Germinal center (tissue), 1 donor: ENCODE data around the gene LUC7L.
"Not testable (repeated sequence)": the region's sequence is repeated elsewhere in the genome, so short reads cannot be mapped to it uniquely, and the experiment has no call there.

ENCODE experiments used
- DNase-seq: peaks from one replicate; pipeline ENCODE4 v3.0.0; 2012; ENCODE audit warnings: mixed read lengths, low spot score

Gene LUC7L

DNA sequence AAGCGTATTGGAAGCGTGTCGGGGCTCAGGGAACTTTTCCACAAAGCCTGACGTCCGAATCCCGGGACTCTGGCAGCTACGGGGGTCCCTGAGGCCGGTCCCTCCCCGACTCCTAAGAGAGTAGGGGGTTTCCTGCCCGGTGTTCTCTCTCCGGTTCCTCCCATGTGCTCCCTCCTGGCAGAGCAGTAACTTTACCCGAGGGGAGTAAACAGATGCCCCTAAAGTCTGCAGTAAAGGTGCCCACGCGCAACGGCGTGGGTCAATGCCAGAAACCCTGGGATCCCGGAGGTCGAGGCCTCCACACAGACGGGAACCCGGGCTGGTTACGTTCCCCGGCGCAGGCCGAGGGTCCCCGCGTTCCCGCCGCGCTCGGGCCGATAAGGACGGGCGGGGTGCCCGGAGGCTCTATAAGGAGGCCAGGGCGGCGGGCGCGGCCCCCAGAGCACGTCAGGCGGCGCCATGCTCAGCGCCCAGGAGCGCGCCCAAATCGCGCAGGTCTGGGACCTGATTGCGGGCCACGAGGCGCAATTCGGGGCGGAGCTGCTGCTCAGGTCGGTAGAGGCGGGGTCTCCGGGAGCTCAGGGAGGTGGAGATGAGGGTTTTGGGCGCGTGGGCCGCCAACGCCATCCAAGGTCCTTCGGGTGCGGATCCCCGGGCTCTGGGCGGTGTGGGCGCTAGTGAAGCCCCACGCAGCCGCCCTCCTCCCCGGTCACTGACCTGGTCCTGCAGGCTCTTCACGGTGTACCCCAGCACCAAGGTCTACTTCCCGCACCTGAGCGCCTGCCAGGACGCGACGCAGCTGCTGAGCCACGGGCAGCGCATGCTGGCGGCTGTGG, 63.5 kb downstream of the LUC7L start, which contains the start of gene HBM:
TSS of gene HBM (plus strand) at position 440 of the 836 bp plus-strand sequence. CDS start at position 460, 20 bp downstream.
- DNase-seq: no peak

DNA sequence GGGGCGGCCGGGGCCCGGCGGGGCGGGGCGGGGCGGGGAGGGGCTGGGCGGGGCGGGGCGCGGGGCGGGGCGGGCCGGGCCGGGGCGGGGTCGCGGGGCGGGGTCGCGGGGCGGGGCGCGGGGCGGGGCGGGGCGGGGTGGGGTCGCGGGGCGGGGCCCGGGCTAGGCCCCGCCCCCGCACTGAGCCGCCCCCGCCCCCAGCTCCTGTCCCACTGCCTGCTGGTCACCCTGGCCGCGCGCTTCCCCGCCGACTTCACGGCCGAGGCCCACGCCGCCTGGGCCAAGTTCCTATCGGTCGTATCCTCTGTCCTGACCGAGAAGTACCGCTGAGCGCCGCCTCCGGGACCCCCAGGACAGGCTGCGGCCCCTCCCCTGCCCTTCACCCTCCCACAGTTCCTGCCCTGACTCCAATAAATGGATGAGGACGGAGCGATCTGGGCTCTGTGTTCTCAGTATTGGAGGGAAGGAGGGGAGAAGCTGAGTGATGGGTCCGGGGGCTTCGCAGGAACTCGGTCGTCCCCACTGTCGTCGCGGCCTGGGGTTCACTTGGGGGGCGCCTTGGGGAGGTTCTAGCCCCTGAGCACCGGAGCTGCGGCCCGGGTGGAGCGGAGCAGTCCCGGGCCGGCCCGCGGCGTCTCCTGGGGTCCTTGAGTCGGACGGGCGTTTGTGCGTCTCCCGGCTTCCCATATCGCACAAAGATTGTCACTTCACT, 64.3 kb downstream of the LUC7L start:
- no peak for DNase-seq

DNA sequence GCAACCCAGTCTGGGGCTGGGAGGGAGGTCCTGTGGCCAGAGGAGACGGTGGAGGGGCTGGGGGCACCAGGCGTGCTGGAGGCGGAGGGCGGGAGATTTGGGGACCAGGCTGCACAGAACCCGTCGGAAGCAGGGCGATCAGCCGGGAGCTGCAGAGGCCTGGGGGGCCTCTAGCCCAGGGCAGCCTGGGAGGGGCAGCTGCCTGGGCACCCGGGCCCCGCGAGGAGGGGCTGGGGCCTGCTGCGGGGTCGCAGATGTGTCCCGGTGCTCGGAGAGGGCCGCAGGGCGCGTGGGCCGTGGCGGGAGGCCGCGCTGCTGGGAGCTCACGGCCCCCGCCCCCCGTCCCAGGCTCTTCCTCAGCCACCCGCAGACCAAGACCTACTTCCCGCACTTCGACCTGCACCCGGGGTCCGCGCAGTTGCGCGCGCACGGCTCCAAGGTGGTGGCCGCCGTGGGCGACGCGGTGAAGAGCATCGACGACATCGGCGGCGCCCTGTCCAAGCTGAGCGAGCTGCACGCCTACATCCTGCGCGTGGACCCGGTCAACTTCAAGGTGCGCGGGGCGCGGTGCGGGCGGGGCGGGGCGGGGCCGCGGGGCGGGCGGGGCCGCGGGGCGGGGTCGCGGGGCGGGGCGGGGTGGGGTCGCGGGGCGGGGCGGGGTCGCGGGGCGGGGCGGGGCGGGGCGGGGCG, 65.0 kb downstream of the LUC7L start:
- DNase-seq: not testable (repeated sequence)

DNA sequence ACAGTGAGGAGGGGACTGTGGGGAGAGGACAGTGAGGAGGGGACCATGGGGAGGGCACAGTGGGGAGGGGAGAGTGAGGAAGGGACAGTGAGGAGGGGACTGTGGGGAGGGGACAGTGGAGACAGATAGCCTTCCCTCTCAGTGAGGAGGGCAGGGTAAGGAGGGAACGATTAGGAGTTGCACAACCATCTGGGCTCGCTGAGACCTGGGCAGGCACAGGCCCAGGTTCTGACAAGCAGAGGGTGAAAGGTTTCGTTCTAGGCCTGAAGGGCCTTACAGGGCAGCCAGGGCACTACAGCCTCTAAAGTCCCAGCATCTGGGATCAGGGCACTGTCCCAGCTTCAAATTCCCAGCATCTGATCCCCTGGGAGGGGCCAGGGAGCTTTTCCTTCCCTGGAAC, 65.6 kb downstream of the LUC7L start:
- not testable (repeated sequence) for DNase-seq

DNA sequence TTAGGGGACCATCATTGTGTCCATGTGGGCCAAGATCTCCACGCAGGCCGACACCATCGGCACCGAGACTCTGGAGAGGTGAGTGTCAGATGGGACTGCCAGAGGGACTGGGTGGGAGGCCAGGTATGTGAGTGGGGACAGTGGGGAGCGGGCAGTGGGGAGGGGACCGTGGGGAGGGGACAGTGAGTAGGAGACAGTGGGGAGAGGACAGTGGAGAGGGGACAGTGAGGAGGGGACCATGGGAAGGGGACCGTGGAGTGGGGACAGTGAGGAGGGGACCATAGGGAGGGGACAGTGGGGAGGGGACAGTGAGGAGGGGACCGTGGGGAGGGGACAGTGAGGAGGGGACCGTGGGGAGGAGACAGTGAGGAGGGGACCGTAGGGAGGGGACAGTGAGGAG, 66.1 kb downstream of the LUC7L start:
- DNase-seq: not testable (repeated sequence)

DNA sequence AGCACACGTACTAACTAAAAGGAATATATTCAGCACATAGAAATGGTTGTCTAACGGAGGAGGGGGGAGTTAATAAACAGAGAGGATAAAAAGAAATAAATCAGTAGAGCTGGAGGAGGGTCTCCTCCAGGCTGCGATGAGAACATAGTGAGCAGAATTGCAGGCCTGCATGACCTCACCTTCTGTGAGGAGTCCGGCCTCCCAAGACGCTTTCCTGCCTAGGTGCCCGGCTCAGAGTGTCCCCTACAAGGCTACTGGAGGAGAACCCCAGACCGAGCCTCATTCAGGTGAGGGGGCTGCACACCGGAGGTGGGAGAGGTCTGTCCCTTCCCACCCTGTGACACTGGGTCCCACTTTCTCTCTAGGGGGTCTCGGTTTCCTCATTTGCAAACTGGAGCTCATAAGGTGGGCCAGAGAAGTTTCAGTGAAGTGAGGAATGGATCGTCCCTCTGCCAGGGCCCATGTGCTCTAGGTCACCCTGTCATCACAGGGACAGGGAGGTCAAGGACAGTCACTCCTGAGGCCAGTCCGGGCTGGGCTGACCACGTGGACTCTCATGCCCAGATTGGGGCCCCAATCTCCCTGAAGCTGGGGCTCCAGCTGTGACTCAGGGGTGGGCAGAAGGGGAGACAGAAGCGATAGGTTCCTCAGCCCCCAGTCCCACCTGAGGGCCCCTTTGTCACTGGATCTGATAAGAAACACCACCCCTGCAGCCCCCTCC, 66.8 kb downstream of the LUC7L start:
- DNase-seq: no peak

DNA sequence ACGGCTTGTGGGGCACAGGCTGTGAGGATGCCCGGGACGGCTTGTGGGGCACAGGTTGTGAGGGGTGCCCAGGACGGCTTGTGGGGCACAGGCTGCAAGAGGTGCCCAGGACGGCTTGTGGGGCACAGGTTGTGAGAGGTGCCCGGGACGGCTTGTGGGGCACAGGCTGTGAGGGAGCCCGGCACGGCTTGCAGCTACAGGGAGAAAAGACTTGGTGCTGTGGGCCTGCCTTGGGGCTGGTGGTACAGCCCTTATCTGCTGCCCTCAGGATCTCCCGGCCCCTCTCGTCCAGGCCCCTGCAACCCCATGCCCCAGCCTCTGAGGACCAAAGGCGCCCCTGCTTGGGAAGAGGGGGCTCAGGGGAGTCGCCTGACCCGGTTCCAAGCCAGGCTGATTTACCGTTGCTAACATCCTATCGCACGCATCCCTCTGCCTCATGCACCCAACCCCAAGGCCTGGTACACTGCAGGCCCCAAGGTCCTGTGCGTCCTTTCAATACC, 68.5 kb downstream of the LUC7L start:
- no peak for DNase-seq

DNA sequence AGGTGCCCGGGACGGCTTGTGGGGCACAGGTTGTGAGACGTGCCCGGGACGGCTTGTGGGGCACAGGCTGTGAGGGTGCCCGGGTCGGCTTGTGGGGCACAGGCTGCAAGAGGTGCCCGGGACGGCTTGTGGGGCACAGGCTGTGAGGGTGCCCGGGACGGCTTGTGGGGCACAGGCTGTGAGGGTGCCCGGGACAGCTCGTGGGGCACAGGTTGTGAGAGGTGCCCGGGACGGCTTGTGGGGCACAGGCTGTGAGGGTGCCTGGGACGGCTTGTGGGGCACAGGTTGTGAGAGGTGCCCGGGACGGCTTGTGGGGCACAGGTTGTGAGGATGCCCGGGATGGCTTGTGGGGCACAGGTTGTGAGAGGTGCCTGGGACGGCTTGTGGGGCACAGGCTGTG, 69.0 kb downstream of the LUC7L start:
- DNase-seq: not testable (repeated sequence)

DNA sequence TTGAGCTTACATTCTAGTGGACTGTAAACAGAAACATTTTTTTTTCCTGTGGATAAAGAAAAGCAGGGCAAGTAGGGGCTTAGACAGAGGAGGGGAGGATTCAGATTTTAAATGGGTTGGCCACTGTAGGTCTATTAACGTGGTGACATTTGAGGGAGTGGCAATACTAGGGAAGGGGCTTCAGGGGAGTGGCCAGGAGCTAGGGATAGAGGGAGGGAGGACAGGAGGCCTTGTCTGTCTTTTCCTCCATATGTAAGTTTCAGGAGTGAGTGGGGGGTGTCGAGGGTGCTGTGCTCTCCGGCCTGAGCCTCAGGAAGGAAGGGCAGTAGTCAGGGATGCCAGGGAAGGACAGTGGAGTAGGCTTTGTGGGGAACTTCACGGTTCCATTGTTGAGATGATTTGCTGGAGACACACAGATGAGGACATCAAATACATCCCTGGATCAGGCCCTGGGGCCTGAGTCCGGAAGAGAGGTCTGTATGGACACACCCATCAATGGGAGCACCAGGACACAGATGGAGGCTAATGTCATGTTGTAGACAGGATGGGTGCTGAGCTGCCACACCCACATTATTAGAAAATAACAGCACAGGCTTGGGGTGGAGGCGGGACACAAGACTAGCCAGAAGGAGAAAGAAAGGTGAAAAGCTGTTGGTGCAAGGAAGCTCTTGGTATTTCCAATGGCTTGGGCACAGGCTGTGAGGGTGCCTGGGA, 70.0 kb downstream of the LUC7L start:
- no peak for DNase-seq

DNA sequence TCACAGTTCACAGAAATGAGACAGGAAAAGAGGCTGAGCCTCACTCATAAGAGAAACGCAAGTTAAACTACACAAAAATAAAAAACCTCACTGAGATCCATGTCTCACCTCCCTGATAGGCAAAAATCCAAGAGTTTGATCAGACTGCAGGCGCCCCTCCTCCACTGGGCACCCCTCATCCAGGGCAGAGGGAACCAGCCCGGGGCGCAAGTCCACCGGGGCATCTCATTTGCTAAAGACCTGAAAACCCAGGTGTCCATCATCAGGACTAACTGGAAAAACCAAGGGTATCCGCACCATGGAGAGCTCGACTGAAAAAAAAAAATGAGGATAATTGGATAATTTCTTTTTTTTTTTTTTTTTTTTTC, 74.2 kb downstream of the LUC7L start:
- no peak for DNase-seq

DNA sequence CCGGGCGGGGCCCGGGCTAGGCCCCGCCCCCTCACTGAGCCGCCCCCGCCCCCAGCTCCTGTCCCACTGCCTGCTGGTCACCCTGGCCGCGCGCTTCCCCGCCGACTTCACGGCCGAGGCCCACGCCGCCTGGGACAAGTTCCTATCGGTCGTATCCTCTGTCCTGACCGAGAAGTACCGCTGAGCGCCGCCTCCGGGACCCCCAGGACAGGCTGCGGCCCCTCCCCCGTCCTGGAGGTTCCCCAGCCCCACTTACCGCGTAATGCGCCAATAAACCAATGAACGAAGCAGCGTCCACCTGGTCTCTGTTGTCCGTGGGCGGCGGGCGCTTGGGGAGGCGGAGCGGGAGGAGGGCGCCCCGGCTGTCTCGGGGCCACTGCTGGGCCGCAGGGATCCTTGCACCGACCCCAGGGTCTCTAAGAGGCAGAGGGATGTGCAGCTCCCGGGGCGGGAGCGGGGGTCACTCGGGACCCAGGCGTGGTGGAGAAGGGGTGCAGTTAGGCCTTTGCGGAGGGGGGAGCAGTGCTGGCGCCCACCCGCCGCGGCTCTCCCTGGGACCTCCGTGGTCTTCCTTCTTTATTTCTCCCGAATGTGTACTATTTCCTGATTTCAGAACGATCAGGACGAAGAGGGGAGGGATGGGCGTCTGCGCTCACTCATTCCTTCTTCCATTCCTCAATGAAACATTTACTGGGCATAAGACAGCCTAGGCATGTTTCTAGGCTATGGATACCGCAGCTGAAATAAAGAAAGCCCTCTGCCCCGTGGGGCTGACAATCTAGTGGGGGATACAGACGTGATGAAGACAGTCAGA, 74.8 kb downstream of the LUC7L start:
- DNase-seq: no peak

DNA sequence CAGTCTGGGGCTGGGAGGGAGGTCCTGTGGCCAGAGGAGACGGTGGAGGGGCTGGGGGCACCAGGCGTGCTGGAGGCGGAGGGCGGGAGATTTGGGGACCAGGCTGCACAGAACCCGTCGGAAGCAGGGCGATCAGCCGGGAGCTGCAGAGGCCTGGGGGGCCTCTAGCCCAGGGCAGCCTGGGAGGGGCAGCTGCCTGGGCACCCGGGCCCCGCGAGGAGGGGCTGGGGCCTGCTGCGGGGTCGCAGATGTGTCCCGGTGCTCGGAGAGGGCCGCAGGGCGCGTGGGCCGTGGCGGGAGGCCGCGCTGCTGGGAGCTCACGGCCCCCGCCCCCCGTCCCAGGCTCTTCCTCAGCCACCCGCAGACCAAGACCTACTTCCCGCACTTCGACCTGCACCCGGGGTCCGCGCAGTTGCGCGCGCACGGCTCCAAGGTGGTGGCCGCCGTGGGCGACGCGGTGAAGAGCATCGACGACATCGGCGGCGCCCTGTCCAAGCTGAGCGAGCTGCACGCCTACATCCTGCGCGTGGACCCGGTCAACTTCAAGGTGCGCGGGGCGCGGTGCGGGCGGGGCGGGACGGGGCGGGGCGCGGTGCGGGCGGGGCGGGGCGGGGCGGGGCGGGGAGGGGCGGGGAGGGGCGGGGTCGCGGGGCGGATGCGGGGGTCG, 75.6 kb downstream of the LUC7L start:
- not testable (repeated sequence) for DNase-seq

DNA sequence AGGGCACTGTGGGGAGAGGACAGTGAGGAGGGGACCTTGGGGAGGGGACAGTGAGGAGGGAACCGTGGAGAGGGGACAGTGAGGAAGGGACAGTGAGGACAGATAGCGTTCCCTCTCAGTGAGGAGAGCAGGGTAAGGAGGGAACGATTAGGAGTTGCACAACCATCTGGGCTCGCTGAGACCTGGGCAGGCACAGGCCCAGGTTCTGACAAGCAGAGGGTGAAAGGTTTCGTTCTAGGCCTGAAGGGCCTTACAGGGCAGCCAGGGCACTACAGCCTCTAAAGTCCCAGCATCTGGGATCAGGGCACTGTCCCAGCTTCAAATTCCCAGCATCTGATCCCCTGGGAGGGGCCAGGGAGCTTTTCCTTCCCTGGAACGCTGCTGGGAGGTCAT, 76.1 kb downstream of the LUC7L start:
- not testable (repeated sequence) for DNase-seq

DNA sequence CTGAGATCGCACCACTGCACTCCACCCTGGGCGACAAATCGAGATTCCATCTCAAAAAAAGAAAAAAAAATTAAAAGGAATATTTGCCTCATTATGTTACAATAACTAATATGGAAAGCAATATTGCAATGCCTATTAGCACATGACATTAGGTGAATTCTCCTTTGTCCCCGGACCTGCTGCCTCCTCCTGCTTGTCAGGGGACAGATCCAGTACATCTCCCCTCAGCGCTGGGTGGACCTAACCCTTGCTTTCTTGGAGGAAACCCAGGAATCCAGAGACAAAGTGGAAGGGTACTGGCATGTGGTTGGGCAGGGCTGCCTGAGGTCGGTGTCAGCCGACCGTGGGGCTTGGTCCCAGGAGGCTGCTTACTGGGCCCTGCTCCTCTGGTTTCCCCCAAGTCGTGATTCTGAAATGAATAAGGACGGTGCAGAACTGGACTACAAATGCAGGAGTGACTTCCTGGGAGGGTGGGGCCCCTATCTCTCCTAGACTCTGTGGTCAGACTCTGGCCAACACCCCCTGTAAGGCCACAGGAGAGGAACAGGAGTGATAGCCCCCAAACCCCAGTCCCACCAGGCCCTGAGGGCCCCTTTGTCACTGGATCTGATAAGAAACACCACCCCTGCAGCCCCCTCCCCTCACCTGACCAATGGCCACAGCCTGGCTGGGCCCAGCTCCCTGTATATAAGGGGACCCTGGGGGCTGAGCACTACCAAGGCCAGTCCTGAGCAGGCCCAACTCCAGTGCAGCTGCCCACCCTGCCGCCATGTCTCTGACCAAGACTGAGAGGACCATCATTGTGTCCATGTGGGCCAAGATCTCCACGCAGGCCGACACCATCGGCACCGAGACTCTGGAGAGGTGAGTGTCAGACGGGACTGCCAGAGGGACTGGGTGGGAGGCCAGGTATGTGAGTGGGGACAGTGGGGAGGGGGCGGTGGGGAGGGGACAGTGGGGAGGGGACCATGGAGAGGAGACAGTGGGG, 76.8 kb downstream of the LUC7L start, which contains the start of gene HBZ:
TSS of gene HBZ (plus strand) at position 504 of the 988 bp plus-strand sequence. CDS start at position 770, 266 bp downstream.
- no peak for DNase-seq

DNA sequence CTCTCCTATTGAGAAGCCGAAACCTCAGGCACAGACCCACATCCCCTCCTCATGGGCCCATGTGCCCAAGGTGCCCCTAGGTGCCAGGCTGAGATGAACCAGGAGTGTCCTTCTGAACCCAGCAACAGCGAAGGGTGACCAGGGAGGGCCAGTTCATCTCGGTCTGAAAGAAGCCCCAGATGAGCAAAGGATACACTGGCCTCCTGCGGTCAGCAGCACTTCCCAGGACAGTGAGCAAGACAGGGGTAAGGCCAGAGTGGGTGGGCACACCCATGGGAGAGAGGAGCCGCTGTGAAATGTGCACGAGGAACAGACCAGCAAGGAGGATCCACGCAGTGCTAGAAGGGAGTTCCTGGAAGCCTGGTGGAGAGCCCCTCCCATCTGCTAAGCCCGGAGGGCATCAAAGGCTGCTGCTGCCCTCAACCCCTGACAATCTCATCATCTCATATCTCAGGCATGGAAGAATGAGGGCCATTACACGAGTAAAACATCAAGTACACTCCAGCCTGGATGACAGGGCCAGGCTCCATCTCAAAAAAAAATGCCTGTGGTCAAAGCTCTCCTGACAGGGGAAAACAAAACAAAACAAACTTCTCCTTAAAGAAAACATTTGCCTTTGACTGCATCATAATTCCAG, 80.1 kb downstream of the LUC7L start:
- DNase-seq: no peak

DNA sequence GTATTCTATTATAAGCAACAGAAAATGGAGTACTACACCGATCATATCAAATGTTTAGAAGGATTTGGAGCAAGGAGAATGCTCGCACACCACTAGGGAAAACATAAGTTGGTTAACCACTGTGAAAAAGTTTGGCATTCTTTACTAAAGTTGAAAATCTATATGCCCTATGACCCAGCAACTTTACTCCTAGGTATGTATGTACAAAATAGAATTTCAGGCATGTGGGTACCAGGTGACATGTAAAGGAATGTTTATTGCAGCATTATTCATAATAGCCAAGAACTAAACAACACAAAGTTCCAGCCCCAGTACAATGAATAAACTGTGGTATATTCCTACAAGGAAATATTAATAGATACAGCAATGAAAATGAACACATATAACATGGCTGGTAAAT, 82.6 kb downstream of the LUC7L start:
- DNase-seq: no peak

DNA sequence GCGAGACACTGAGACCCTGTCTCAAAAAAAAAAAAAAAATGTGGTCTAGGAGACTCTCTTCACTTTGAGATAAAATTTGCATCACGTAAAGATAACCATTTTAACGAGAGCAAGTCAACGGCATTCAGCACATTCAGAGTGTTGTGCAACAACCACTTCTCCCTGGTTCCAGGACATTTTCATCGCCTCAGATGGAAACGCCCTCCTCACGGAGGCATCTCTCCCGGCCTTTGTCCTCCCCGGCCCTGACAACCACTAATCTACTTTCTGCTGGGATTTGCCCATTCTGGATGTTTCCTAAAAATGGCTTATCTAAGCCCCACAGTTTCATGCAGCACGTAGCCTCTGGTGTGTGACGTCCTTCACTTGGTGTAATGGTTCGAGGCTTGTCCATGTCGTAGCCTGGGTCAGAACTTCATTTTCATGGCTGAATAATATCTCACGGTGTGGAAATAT, 84.4 kb downstream of the LUC7L start:
- DNase-seq: no peak

DNA sequence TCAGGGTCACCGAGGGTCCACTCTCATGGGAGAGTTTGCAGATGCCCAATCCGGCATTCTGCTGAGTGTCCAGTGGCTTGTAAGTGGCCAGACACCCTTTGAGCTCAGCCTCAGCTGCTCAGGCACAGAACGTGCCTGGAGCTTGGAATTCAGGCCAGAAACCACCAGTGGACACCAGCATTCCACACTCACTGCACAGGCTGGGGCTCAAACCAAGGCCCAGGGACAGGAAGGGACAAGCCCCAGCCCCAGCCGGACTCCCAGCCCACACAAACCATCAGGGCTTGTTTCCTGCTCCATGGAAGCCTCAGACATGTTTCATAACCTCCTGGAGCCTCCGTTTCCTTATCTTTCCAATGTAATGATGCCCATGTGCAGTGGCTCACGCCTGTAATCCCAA, 85.8 kb downstream of the LUC7L start:
- DNase-seq: no peak
